Fibroblast of villous mesenchyme (primary cell): ENCODE data around the gene PARK7. TPM values are rescaled to one million over a fixed set of nuclear protein-coding genes. Genes with fewer than 3 reads are reported as not detected.

Source experiments
- DNase-seq: peaks from one replicate; pipeline ENCODE4 v3.0.0-alpha.2; 2010; ENCODE audit warnings: low read depth
- H3K4me3 ChIP-seq: 2 replicates; pipeline ENCODE4 v1.5.1; 2011; ENCODE audit warnings: low read depth, mild to moderate bottlenecking, low read length
- CTCF ChIP-seq: IDR thresholded peaks from 2 replicates; pipeline ENCODE4 v1.5.1; 2012; ENCODE audit warnings: low read depth, mild to moderate bottlenecking, low read length; ENCODE audit not compliant: insufficient read depth
- total RNA-seq: library from RNA; depleted of rRNA; stranded (reverse); fragments of >200 nt; gene quantifications from 2 replicates; pipeline ENCODE4 v1.2.3, GENCODE V29; 2012

PARK7 gene
- total RNA-seq, 1 donor, result 198 TPM

DNA sequence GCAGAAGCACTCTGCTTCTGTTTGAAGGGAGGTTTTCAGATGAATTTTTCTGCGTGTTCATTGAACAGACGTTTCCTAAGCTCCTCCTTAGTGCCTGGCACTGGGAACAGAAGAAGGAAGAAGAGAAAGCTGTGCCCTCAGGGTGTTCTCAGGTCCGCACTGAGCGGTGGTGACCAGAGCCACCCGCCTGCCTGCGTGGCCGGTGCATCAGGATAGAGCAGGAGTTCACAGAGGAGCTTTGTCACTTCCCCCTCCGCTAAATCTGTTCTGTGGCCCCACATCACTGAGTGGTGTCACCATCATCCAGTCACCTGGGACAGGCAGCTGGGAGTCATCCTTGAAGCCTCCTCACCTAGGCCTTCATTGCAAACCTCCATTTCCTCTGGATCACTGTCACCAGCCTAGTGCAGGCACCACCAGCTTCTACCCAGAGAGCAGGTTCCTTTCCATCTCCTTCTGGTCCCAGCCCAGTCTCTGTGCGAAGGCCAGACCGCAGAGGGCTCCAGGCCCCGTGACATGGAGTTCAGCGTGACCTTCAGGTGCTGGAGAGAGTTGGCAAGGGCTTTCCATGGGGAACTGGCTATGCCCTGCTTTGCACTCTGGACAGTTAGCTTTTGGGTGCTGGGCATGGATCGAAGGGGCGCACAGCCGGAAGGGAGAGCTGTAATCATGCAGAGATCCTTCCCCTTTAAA lies 21.7 kb downstream of the PARK7 start:
- TF ChIP-seq CTCF, result no peak

DNA sequence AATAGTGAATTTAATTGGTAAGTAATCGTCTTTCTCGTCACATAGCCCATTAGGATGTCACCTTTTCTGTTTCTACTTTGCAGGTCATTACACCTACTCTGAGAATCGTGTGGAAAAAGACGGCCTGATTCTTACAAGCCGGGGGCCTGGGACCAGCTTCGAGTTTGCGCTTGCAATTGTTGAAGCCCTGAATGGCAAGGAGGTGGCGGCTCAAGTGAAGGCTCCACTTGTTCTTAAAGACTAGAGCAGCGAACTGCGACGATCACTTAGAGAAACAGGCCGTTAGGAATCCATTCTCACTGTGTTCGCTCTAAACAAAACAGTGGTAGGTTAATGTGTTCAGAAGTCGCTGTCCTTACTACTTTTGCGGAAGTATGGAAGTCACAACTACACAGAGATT lies 23.3 kb downstream of the PARK7 start:
- no peak for DNase-seq

More for the DNA sequence above, 21.7 kb downstream of the PARK7 start:
- no peak for DNase-seq
- no peak overlapping the region for H3K4me3 ChIP-seq

DNA sequence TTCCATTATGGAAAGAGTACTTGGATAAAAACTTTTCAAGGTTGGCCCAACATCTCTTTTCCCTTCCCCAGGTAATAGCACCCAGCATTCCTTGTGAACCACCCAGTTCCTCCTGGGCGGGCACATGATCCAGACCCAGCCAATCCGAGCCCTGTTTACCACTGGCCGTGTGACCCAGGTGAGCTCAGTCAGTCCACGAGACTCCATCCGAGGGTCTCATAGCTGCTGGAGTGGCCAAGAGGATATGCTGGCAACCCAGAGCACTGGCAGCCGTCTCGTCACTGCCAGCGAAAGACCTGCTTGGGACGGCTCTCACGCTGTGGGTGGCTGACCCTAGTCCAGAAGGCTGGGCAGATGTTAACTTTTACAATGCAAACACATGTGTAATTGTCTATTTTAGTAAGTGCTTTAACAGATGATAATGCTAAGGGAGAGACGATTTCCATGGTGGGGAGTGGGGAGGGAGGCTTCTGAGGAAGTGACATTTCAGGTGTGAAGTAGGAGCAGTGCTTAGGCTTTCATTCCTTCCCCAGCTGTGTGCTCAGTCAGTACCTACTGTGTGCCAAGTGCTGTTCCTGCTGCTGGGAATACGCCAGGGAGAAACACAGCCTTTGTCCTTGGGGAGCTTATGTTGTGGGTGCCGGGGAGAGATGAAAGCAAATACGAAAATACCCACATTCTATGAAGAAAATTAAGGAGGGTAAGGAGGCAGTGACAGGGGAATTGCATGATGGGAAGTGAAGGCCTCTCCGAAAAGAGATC lies 24.5 kb downstream of the PARK7 start:
- TF ChIP-seq CTCF, result no peak
- no peak for DNase-seq
- no peak overlapping the region for H3K4me3 ChIP-seq

More for the DNA sequence above, 23.3 kb downstream of the PARK7 start:
- H3K4me3 ChIP-seq, result no peak overlapping the region
- no peak for TF ChIP-seq CTCF

DNA sequence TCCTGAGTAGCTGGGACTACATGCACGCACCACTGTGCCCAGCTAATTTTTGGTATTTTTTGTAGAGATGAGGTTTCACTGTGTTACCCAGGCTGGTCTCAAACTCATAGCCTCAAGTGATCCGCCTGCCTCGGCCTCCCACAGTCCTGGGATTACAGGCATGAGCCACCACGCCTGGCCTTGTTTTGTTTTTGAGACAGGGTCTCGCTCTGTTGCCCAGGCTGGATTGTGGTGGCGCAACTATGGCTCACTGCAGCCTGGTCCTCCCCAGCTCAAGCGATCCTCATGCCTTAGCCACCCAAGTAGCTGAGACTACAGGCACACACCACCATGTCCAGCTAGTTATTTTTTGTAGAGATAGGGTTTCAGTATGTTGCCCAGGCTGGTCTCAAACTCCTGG lies 26.0 kb downstream of the PARK7 start:
- H3K4me3 ChIP-seq, result no peak overlapping the region
- DNase-seq, result no peak
- no peak for TF ChIP-seq CTCF

GRCh38 chr1:7988576-7988975 lies 27.1 kb downstream of the PARK7 start:
- no peak for DNase-seq
- no peak for TF ChIP-seq CTCF
- H3K4me3 ChIP-seq, result no peak overlapping the region

- no peak for TF ChIP-seq CTCF
- no peak for DNase-seq
- H3K4me3 ChIP-seq, result no peak overlapping the region
Measured at GRCh38 chr1:7989762-7990428, 28.4 kb downstream of the PARK7 start.
